CD4-positive, alpha-beta T cell treated with Interleukin-21 for 1 hour (primary cell): ENCODE data around the gene KLHL21.
"Not testable (repeated sequence)": the region's sequence is repeated elsewhere in the genome, so short reads cannot be mapped to it uniquely, and the experiment has no call there.

Source experiments
- DNase-seq: peaks from one replicate; pipeline ENCODE4 v3.0.0-alpha.2; 2020

The KLHL21 gene

GRCh38 chr1:6581561-6582305 lies 20.9 kb downstream of the KLHL21 start:
- no peak for DNase-seq

- no peak for DNase-seq
These were observed 21.9 kb downstream of the KLHL21 start for GRCh38 chr1:6580593-6581409.

- DNase-seq: peak; percentile 17
These were observed 22.5 kb downstream of the KLHL21 start for GRCh38 chr1:6580119-6580592.

GRCh38 chr1:6579374-6580118 lies 23.1 kb downstream of the KLHL21 start, which contains the start of gene ZBTB48:
Gene ZBTB48 (plus strand): TSS chr1:6579994. CDS start chr1:6580610, 616 bp downstream.
- peak; percentile 97 for DNase-seq

- DNase-seq: no peak
These were observed 23.9 kb downstream of the KLHL21 start for GRCh38 chr1:6578624-6579373.

- DNase-seq: no peak
These were observed 24.7 kb downstream of the KLHL21 start for GRCh38 chr1:6577831-6578525.

GRCh38 chr1:6574818-6575217 lies 27.9 kb downstream of the KLHL21 start:
- DNase-seq: no peak

GRCh38 chr1:6574025-6574620 lies 28.5 kb downstream of the KLHL21 start:
- DNase-seq: no peak

GRCh38 chr1:6572653-6573383 lies 29.9 kb downstream of the KLHL21 start:
- DNase-seq: no peak

- DNase-seq: no peak
These were observed 31.7 kb downstream of the KLHL21 start for GRCh38 chr1:6570987-6571386.

GRCh38 chr1:6570100-6570499 lies 32.6 kb downstream of the KLHL21 start:
- DNase-seq: no peak

- DNase-seq: no peak
These were observed 33.6 kb downstream of the KLHL21 start for GRCh38 chr1:6569033-6569432.

- DNase-seq: no peak
These were observed 42.4 kb downstream of the KLHL21 start for GRCh38 chr1:6560267-6560666.

- DNase-seq: not testable (repeated sequence)
These were observed 43.5 kb downstream of the KLHL21 start for GRCh38 chr1:6559161-6559560.

- DNase-seq: no peak
These were observed 45.1 kb downstream of the KLHL21 start for GRCh38 chr1:6557597-6557996.

GRCh38 chr1:6554907-6555778 lies 47.5 kb downstream of the KLHL21 start, which contains the start of gene TAS1R1:
Gene TAS1R1 (plus strand): TSS chr1:6555307. CDS start chr1:6555374, 67 bp downstream.
- DNase-seq: no peak

- DNase-seq: peak; percentile 95
These were observed 48.4 kb downstream of the KLHL21 start, which contains the start of gene NOL9 for GRCh38 chr1:6554031-6554906. Gene NOL9 (minus strand): TSS chr1:6554513. CDS start chr1:6554502, 11 bp downstream.

- no peak for DNase-seq
These were observed 55.4 kb downstream of the KLHL21 start for GRCh38 chr1:6547301-6547700.
